IPS-20b (cell line): ENCODE measurements around the gene ZNF384.
A peak's percentile ranks its signal among the peaks of the same experiment; 100 is the strongest.

Experiments used
- H3K27ac ChIP-seq: one replicate; pipeline ENCODE4 v1.5.1; 2013; ENCODE audit warnings: low read length
- H3K27me3 ChIP-seq: 2 replicates; pipeline ENCODE4 v1.6.1; 2013; ENCODE audit warnings: mild to moderate bottlenecking, low read length, inconsistent platforms; ENCODE audit not compliant: insufficient read depth
- H3K36me3 ChIP-seq: 2 replicates; pipeline ENCODE4 v1.6.1; 2013; ENCODE audit warnings: low read depth, mild to moderate bottlenecking, inconsistent platforms, low read length, moderate library complexity; ENCODE audit not compliant: insufficient read depth
- H3K4me1 ChIP-seq: 2 replicates; pipeline ENCODE4 v1.6.1; 2013; ENCODE audit warnings: mild to moderate bottlenecking, control low read depth, inconsistent platforms, low read length, moderate library complexity; ENCODE audit not compliant: insufficient read depth
- H3K4me3 ChIP-seq: 2 replicates; pipeline ENCODE4 v1.5.1; 2013; ENCODE audit warnings: mild to moderate bottlenecking, low read length, inconsistent platforms
- H3K9ac ChIP-seq: 2 replicates; pipeline ENCODE4 v1.6.1; 2013; ENCODE audit warnings: low read depth, mild to moderate bottlenecking, inconsistent platforms, low read length, moderate library complexity
- H3K9me3 ChIP-seq: 2 replicates; pipeline ENCODE4 v1.6.1; 2013; ENCODE audit warnings: mild to moderate bottlenecking, low read depth, low read length, inconsistent platforms; ENCODE audit not compliant: insufficient read depth

ZNF384 gene

GRCh38 chr12:6688999-6689882 is at the start of gene ZNF384:
Gene ZNF384 (minus strand): TSS chr12:6689375. CDS start chr12:6679520, 9,855 bp downstream.
- peaks cover 16% of the 10 kb centered on the region; the same call in 1 of the 2 replicates for H3K36me3 ChIP-seq
- peak within 1 kb of the TSS; percentile 94 for H3K9ac ChIP-seq
- no peaks in the 10 kb centered on the region for H3K27me3 ChIP-seq
- peak within 1 kb of the TSS; percentile 88 for H3K4me3 ChIP-seq
- H3K4me1 ChIP-seq: peaks cover 6% of the 10 kb centered on the region; the same call in 1 of the 2 replicates
- no peaks in the 10 kb centered on the region for H3K9me3 ChIP-seq
- peak within 1 kb of the TSS; percentile 60 for H3K27ac ChIP-seq

DNA sequence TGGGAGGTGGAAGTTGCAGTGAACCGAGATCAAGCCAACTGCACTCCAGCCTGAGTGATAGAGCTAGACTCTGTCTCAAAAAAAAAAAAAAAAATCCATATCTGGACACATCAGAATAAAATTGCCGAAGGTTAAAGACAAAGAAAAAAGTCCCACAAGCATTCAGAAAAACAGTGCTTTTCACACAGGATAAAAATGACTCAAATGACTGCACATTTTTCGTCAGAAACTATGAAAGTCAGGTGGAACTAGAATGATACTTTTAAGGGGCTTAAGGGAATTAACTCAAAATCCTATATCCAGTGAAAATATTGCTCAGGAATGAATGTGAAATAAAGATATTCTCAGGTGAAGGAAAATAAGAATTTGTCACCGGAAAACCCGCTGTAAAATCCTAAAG is 47.6 kb upstream of the ZNF384 start:
- no peaks in the 10 kb centered on the region for H3K4me1 ChIP-seq
- no peaks in the 10 kb centered on the region for H3K9me3 ChIP-seq
- H3K27ac ChIP-seq: no peak overlapping the region
- no peak overlapping the region for H3K9ac ChIP-seq
- H3K4me3 ChIP-seq: no peak overlapping the region
- H3K36me3 ChIP-seq: peaks cover 7% of the 10 kb centered on the region
- H3K27me3 ChIP-seq: no peaks in the 10 kb centered on the region

GRCh38 chr12:6735448-6736191 is 46.4 kb upstream of the ZNF384 start:
- no peak overlapping the region for H3K27ac ChIP-seq
- H3K27me3 ChIP-seq: no peaks in the 10 kb centered on the region

DNA sequence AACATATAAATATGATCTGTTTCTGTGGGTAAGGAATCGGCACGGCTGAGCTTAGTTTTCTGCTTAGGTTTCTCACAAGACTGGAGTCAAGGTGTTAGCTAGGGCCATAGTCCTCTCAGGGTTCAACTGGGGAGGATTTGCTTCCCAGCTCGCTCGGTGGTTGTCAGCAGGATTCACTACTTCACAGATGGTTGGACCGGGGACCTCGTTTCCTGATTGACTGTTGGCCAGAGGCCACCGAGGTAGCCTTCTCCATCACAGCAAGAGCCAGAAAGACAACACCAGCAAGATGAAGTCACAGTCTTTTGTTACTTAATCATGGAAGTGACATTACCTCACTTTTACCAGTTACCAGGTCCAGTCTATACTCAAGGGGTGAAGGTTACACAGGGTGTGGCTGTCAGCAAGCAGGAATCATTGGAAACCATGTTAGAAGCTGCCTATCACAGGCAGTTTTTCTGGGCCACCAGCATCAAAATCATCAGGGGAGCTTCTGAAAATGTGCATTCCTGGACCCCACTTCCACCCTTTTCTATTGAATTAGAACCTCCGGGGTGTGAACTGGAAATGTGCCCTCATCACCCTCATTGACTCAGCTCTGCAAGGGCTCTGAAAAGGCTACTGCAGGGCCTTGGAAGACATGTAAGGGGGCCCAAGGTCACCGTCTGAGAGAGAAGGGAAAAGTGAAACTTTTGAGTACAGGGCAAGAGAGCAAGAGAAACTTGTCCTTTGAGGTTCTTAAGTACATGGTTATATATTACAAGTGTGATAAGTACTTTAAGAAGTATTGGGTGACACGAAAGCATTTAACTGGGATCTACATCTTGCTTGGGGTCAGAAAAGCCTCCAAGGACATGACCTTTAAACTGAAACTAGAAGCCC is 45.6 kb upstream of the ZNF384 start:
- no peak overlapping the region for H3K27ac ChIP-seq
- no peak overlapping the region for H3K9ac ChIP-seq
- no peaks in the 10 kb centered on the region for H3K27me3 ChIP-seq
- H3K36me3 ChIP-seq: peaks cover 27% of the 10 kb centered on the region
- H3K4me1 ChIP-seq: no peaks in the 10 kb centered on the region
- no peak overlapping the region for H3K4me3 ChIP-seq
- H3K9me3 ChIP-seq: no peaks in the 10 kb centered on the region

More at GRCh38 chr12:6735448-6736191, 46.4 kb upstream of the ZNF384 start:
- Histone ChIP-seq H3K9me3 (no peaks in the 10 kb centered on the region), H3K9ac (no peak overlapping the region), H3K36me3 (peaks cover 18% of the 10 kb centered on the region), H3K4me3 (no peak overlapping the region), H3K4me1 (no peaks in the 10 kb centered on the region)

DNA sequence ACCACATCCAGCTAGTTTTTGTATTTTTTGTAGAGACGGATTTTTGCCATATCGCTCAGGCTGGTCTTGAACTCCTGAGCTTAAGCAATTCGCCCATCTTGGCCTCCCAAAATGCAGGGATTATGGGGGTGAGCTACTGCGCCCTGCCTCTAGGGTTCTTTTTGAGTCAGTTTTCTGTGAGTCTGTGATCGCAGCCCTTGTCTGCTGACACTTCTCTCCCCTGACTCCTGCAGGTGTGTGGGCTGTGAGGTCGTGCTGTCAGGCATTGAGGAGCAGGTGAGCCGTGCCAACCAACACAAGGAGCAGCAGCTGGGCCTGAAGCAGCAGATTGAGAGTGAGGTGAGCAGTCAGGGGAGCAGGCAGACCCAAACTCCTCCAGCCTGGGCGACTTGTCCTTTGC is 41.0 kb upstream of the ZNF384 start:
- H3K9ac ChIP-seq: no peak overlapping the region
- H3K27ac ChIP-seq: no peak overlapping the region
- no peaks in the 10 kb centered on the region for H3K9me3 ChIP-seq
- no peaks in the 10 kb centered on the region for H3K4me1 ChIP-seq
- H3K4me3 ChIP-seq: no peak overlapping the region
- no peaks in the 10 kb centered on the region for H3K27me3 ChIP-seq
- peaks cover 52% of the 10 kb centered on the region for H3K36me3 ChIP-seq

GRCh38 chr12:6729186-6729585 is 40.0 kb upstream of the ZNF384 start:
- no peak overlapping the region for H3K4me3 ChIP-seq
- H3K27me3 ChIP-seq: no peaks in the 10 kb centered on the region
- H3K9me3 ChIP-seq: no peaks in the 10 kb centered on the region
- peaks cover 48% of the 10 kb centered on the region for H3K36me3 ChIP-seq
- H3K27ac ChIP-seq: no peak overlapping the region
- peaks cover 6% of the 10 kb centered on the region; the same call in 1 of the 2 replicates for H3K4me1 ChIP-seq
- H3K9ac ChIP-seq: no peak overlapping the region

GRCh38 chr12:6725350-6725749 is 36.2 kb upstream of the ZNF384 start:
- Histone ChIP-seq H3K27ac (no peak overlapping the region), H3K4me1 (peaks cover 6% of the 10 kb centered on the region; the same call in 1 of the 2 replicates)

DNA sequence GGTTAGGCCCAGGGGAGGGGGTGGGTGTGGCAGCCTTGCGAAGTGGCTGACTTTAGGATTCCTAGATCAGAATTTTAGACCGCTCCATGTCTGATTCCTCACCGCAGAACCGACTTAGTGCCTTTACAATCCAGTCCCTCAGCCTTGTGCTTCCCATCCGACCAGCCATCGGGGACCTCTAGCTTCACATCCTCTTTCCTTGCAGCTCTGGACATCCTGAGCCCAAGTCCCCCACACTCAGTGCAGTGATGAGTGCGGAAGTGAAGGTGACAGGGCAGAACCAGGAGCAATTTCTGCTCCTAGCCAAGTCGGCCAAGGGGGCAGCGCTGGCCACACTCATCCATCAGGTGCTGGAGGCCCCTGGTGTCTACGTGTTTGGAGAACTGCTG is 35.2 kb upstream of the ZNF384 start:
- peak overlapping the region; percentile 85 for H3K27ac ChIP-seq
- H3K9me3 ChIP-seq: no peaks in the 10 kb centered on the region
- peak overlapping the region; percentile 82 for H3K9ac ChIP-seq
- peak overlapping the region; percentile 79 for H3K4me3 ChIP-seq
- peaks cover 7% of the 10 kb centered on the region; the same call in 1 of the 2 replicates for H3K27me3 ChIP-seq
- peaks cover 22% of the 10 kb centered on the region for H3K36me3 ChIP-seq
- H3K4me1 ChIP-seq: peaks cover 6% of the 10 kb centered on the region; the same call in 1 of the 2 replicates

More at GRCh38 chr12:6725350-6725749, 36.2 kb upstream of the ZNF384 start:
- Histone ChIP-seq H3K9ac (no peak overlapping the region), H3K27me3 (peaks cover 1% of the 10 kb centered on the region; the same call in 1 of the 2 replicates), H3K9me3 (no peaks in the 10 kb centered on the region), H3K4me3 (no peak overlapping the region), H3K36me3 (peaks cover 31% of the 10 kb centered on the region)

GRCh38 chr12:6723607-6724408 is 34.6 kb upstream of the ZNF384 start, which contains the start of gene COPS7A:
Gene COPS7A (plus strand): TSS chr12:6724046. CDS start chr12:6724657, 611 bp downstream.
- Histone ChIP-seq H3K27ac (peak within 1 kb of the TSS; percentile 85), H3K9ac (peak within 1 kb of the TSS; percentile 82), H3K9me3 (no peaks in the 10 kb centered on the region), H3K4me1 (peaks cover 6% of the 10 kb centered on the region; the same call in 1 of the 2 replicates), H3K27me3 (peaks cover 7% of the 10 kb centered on the region; the same call in 1 of the 2 replicates), H3K4me3 (peak within 1 kb of the TSS; percentile 79), H3K36me3 (peaks cover 16% of the 10 kb centered on the region)

DNA sequence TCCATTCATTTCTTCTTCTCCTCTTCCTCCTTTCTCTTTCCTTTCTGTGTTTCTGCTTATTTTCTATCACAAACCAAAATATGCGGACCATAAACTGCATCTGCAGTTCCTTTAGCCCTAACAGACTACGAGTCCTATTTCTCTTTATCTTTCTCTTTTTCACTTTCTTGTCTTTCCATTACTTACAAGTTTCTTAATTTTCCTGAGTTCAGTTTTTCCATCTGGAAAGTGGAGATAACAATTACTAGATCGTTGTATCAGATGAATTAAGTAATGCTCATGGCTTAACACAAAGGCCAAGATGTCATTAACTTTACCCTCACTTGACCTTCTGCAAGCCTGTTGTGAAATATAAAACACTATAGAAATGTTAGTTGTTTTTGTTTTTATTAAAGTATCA is 33.7 kb upstream of the ZNF384 start:
- peak overlapping the region; percentile 82; the same call in 1 of the 2 replicates for H3K9ac ChIP-seq
- H3K9me3 ChIP-seq: no peaks in the 10 kb centered on the region
- peaks cover 6% of the 10 kb centered on the region for H3K36me3 ChIP-seq
- H3K4me3 ChIP-seq: peak overlapping the region; percentile 79
- H3K27me3 ChIP-seq: peaks cover 7% of the 10 kb centered on the region; the same call in 1 of the 2 replicates
- H3K4me1 ChIP-seq: peaks cover 6% of the 10 kb centered on the region; the same call in 1 of the 2 replicates
- H3K27ac ChIP-seq: no peak overlapping the region
